Karpas-422 (cell line): ENCODE data around the gene USH2A. TPM values are rescaled to one million over a fixed set of nuclear protein-coding genes. Genes with fewer than 3 reads are reported as not detected.

Experiments used
- DNase-seq: peaks from one replicate; pipeline ENCODE4 v3.0.0-alpha.2; 2015
- H2AFZ ChIP-seq: fragments of 200-600 bp; sonication (generic); 2 replicates; pipeline ENCODE4 v1.6.1; 2014; ENCODE audit warnings: antibody characterized with exemption, low read length, mixed read lengths
- H3K27ac ChIP-seq: fragments of 200-600 bp; sonication (generic); 2 replicates; pipeline ENCODE4 v1.5.1; 2014; ENCODE audit warnings: mild to moderate bottlenecking, low read length, moderate library complexity
- H3K27me3 ChIP-seq: fragments of 200-600 bp; sonication (generic); 2 replicates; pipeline ENCODE4 v1.6.1; 2014; ENCODE audit warnings: low read length, mixed read lengths
- H3K36me3 ChIP-seq: fragments of 200-600 bp; sonication (generic); 2 replicates; pipeline ENCODE4 v1.6.1; 2014; ENCODE audit warnings: low read length, mixed read lengths; ENCODE audit not compliant: insufficient read depth
- H3K4me1 ChIP-seq: fragments of 200-600 bp; sonication (generic); 2 replicates; pipeline ENCODE4 v1.6.1; 2014; ENCODE audit warnings: mild to moderate bottlenecking, low read length, mixed read lengths
- H3K4me2 ChIP-seq: fragments of 200-600 bp; sonication (generic); 2 replicates; pipeline ENCODE4 v1.6.1; 2014; ENCODE audit warnings: low read length, low read depth, mild to moderate bottlenecking; ENCODE audit not compliant: poor library complexity, severe bottlenecking
- H3K4me3 ChIP-seq: fragments of 200-600 bp; sonication (generic); 2 replicates; pipeline ENCODE4 v1.5.1; 2014; ENCODE audit warnings: mild to moderate bottlenecking, antibody characterized with exemption, low read length, mixed read lengths
- H3K79me2 ChIP-seq: fragments of 200-600 bp; sonication (generic); 2 replicates; pipeline ENCODE4 v1.6.1; 2014; ENCODE audit warnings: mild to moderate bottlenecking, low read length, mixed read lengths
- H3K9ac ChIP-seq: fragments of 200-600 bp; sonication (generic); 2 replicates; pipeline ENCODE4 v1.6.0; 2014; ENCODE audit warnings: low read length
- H3K9me2 ChIP-seq: fragments of 200-600 bp; sonication (generic), shearing (Covaris generic); replicated peaks from 2 replicates; pipeline ENCODE4 v1.6.0; 2014; ENCODE audit warnings: mild to moderate bottlenecking, low read length, moderate library complexity; ENCODE audit not compliant: insufficient read depth
- H3K9me3 ChIP-seq: fragments of 300-700, 200-600 bp; sonication (generic); 2 replicates; pipeline ENCODE4 v1.6.1; 2014; ENCODE audit warnings: low read length, mixed read lengths
- H4K20me1 ChIP-seq: fragments of 200-600 bp; sonication (generic); 2 replicates; pipeline ENCODE4 v1.6.1; 2014; ENCODE audit warnings: mild to moderate bottlenecking, antibody characterized with exemption, low read length, low read depth; ENCODE audit not compliant: insufficient read depth
- total RNA-seq: library from RNA; depleted of rRNA; stranded (reverse); fragments of >200 nt; shearing (Covaris generic); gene quantifications from 2 replicates; pipeline ENCODE4 v1.2.3, GENCODE V29; 2014; ENCODE audit warnings: low replicate concordance

The USH2A gene
- total RNA-seq, 1 experiment from 2014 or later: not detected

- Histone ChIP-seq H4K20me1 (no peaks in the 10 kb centered on the region), H3K4me3 (no peak overlapping the region), H3K79me2 (no peaks in the 10 kb centered on the region), H3K9me2 (no peaks in the 10 kb centered on the region), H3K4me2 (no peak overlapping the region), H3K36me3 (no peaks in the 10 kb centered on the region), H3K27ac (no peak overlapping the region), H3K9me3 (no peaks in the 10 kb centered on the region), H3K27me3 (no peaks in the 10 kb centered on the region), H3K9ac (no peak overlapping the region), H3K4me1 (peaks cover 4% of the 10 kb centered on the region), H2AFZ (no peak overlapping the region)
- DNase-seq: no peak
Measured at GRCh38 chr1:216224233-216224632, 199.0 kb downstream of the USH2A start.

DNA sequence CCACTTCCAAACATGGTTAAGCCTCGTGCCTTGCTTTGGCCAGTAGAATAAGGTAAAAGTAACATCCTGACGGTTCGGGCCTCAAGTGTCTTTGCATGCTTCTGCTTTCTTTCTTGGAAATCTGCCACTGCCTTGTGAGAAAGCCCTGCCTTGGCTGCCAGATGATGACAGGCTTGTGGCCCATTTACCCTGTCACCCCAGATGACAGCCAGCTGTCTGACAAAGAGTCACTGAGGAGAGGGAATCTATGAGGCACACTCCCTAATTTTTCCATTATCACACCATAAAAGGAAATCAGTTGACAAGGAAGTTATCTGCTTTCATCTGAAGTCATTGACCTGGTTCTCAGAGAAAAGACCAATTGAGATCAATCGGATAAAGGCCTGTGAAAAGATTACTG is 199.8 kb downstream of the USH2A start:
- Histone ChIP-seq H3K36me3 (no peaks in the 10 kb centered on the region), H3K4me2 (no peak overlapping the region), H3K4me1 (peaks cover 4% of the 10 kb centered on the region), H3K9me3 (no peaks in the 10 kb centered on the region), H3K9me2 (no peaks in the 10 kb centered on the region), H3K79me2 (no peaks in the 10 kb centered on the region), H3K27me3 (no peaks in the 10 kb centered on the region), H3K4me3 (no peak overlapping the region), H4K20me1 (no peaks in the 10 kb centered on the region), H2AFZ (no peak overlapping the region), H3K27ac (no peak overlapping the region), H3K9ac (no peak overlapping the region)
- no peak for DNase-seq

DNA sequence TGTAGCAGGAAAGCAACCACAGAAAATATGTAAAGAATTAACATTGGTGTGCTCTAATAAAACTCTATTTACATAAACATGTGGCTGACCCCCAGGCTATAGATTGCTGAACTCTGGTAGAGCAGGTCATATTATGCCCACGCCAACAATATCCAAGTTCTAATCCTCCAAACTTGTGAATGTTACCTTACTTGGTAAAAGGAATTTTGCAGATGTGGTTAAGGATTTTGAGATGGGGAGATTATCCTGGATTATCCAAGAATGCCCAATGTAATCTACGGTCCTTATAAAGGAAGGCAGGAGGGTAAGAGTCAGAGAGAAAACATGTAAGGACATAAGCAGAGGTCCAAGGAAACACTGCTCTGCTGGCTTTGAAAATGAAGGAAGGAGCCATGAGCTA is 201.0 kb downstream of the USH2A start:
- H3K4me1 ChIP-seq: peaks cover 4% of the 10 kb centered on the region
- no peaks in the 10 kb centered on the region for H3K36me3 ChIP-seq
- no peaks in the 10 kb centered on the region for H3K79me2 ChIP-seq
- no peak overlapping the region for H2AFZ ChIP-seq
- H3K9me3 ChIP-seq: no peaks in the 10 kb centered on the region
- H4K20me1 ChIP-seq: no peaks in the 10 kb centered on the region
- no peaks in the 10 kb centered on the region for H3K27me3 ChIP-seq
- H3K9ac ChIP-seq: no peak overlapping the region
- no peaks in the 10 kb centered on the region for H3K9me2 ChIP-seq
- H3K4me3 ChIP-seq: no peak overlapping the region
- no peak for DNase-seq
- no peak overlapping the region for H3K27ac ChIP-seq
- H3K4me2 ChIP-seq: no peak overlapping the region

GRCh38 chr1:216221260-216221700 is 202.0 kb downstream of the USH2A start:
- peak overlapping the region; percentile 66 for H3K4me2 ChIP-seq
- no peaks in the 10 kb centered on the region for H3K36me3 ChIP-seq
- no peaks in the 10 kb centered on the region for H4K20me1 ChIP-seq
- peak overlapping the region; percentile 71 for H3K4me3 ChIP-seq
- H3K27me3 ChIP-seq: no peaks in the 10 kb centered on the region
- H3K9me2 ChIP-seq: no peaks in the 10 kb centered on the region
- no peak overlapping the region for H3K27ac ChIP-seq
- H2AFZ ChIP-seq: peak overlapping the region; percentile 95
- no peaks in the 10 kb centered on the region for H3K79me2 ChIP-seq
- H3K9me3 ChIP-seq: no peaks in the 10 kb centered on the region
- peak overlapping the region; percentile 60 for H3K9ac ChIP-seq
- DNase-seq: peak; percentile 85
- H3K4me1 ChIP-seq: peaks cover 4% of the 10 kb centered on the region

DNA sequence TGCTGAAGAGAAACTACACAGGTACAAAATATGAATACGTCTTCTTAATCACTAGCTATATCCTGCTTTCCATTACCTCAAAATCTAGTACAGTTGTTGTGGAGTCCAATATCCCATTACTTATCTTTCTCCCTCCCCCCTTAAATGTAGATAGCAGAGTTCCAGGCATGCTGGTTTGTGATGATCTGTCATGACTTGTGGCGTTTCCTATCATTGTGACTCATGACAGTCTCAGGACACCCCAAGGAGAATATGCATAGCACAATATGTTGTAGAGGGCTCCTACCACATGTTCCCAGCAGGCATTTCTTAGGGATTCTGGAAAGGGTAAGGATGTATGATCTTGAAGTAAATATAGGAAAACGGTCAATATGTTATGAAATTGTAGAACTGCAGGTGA is 206.9 kb downstream of the USH2A start:
- H3K9me3 ChIP-seq: no peaks in the 10 kb centered on the region

GRCh38 chr1:216215169-216215568 is 208.1 kb downstream of the USH2A start:
- H3K79me2 ChIP-seq: no peaks in the 10 kb centered on the region
- DNase-seq: no peak
- H3K27ac ChIP-seq: no peak overlapping the region
- no peak overlapping the region for H3K4me3 ChIP-seq
- H3K27me3 ChIP-seq: no peaks in the 10 kb centered on the region
- H3K9ac ChIP-seq: no peak overlapping the region
- H3K4me2 ChIP-seq: no peak overlapping the region
- no peaks in the 10 kb centered on the region for H3K9me2 ChIP-seq
- no peak overlapping the region for H2AFZ ChIP-seq
- H3K4me1 ChIP-seq: no peaks in the 10 kb centered on the region
- no peaks in the 10 kb centered on the region for H4K20me1 ChIP-seq
- H3K9me3 ChIP-seq: no peaks in the 10 kb centered on the region
- H3K36me3 ChIP-seq: no peaks in the 10 kb centered on the region

More for the DNA sequence above, 206.9 kb downstream of the USH2A start:
- Histone ChIP-seq H3K27ac (no peak overlapping the region), H3K4me2 (no peak overlapping the region), H3K9me2 (no peaks in the 10 kb centered on the region), H3K79me2 (no peaks in the 10 kb centered on the region), H3K9ac (no peak overlapping the region), H3K36me3 (no peaks in the 10 kb centered on the region), H3K4me3 (no peak overlapping the region), H3K27me3 (no peaks in the 10 kb centered on the region), H3K4me1 (peaks cover under 1% of the 10 kb centered on the region; the same call in 1 of the 2 replicates), H4K20me1 (no peaks in the 10 kb centered on the region), H2AFZ (no peak overlapping the region)
- DNase-seq: no peak

- H3K79me2 ChIP-seq: no peaks in the 10 kb centered on the region
- H3K4me2 ChIP-seq: no peak overlapping the region
- H3K27me3 ChIP-seq: no peaks in the 10 kb centered on the region
- no peaks in the 10 kb centered on the region for H3K4me1 ChIP-seq
- H2AFZ ChIP-seq: no peak overlapping the region
- H3K27ac ChIP-seq: no peak overlapping the region
- no peak overlapping the region for H3K9ac ChIP-seq
- H4K20me1 ChIP-seq: no peaks in the 10 kb centered on the region
- no peaks in the 10 kb centered on the region for H3K9me3 ChIP-seq
- H3K4me3 ChIP-seq: no peak overlapping the region
- no peak for DNase-seq
- H3K36me3 ChIP-seq: no peaks in the 10 kb centered on the region
- no peaks in the 10 kb centered on the region for H3K9me2 ChIP-seq
Measured at GRCh38 chr1:216212826-216213225, 210.4 kb downstream of the USH2A start.

DNA sequence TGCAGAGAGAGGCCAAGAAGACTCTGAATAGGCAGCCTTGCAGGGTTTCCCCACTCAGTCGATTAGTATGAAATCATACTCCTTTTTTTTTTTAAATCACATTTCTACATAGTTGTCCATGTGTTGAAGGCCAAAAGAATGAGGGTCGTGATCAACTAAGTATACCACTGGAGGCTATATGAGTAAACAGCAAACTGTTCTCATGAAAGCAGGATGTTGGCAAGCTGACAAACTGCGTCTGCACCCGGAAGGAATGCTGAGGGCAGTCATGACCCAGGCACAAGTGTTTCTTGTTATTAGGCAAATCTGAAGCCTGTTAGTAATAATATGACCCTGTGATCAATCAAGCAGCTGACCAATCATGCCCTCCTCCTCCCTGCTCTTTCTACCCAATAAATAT is 213.2 kb downstream of the USH2A start:
- no peaks in the 10 kb centered on the region for H3K27me3 ChIP-seq
- H3K9ac ChIP-seq: no peak overlapping the region
- DNase-seq: no peak
- H3K79me2 ChIP-seq: no peaks in the 10 kb centered on the region
- no peak overlapping the region for H3K27ac ChIP-seq
- no peak overlapping the region for H3K4me2 ChIP-seq
- H3K4me1 ChIP-seq: no peaks in the 10 kb centered on the region
- H3K9me2 ChIP-seq: no peaks in the 10 kb centered on the region
- H3K4me3 ChIP-seq: no peak overlapping the region
- H3K36me3 ChIP-seq: no peaks in the 10 kb centered on the region
- H2AFZ ChIP-seq: no peak overlapping the region
- H4K20me1 ChIP-seq: no peaks in the 10 kb centered on the region
- no peaks in the 10 kb centered on the region for H3K9me3 ChIP-seq

- H2AFZ ChIP-seq: no peak overlapping the region
- no peak overlapping the region for H3K4me3 ChIP-seq
- no peaks in the 10 kb centered on the region for H3K79me2 ChIP-seq
- H3K4me2 ChIP-seq: no peak overlapping the region
- no peaks in the 10 kb centered on the region for H3K9me2 ChIP-seq
- no peaks in the 10 kb centered on the region for H3K36me3 ChIP-seq
- no peaks in the 10 kb centered on the region for H3K9me3 ChIP-seq
- no peak for DNase-seq
- no peaks in the 10 kb centered on the region for H3K27me3 ChIP-seq
- H3K9ac ChIP-seq: no peak overlapping the region
- no peaks in the 10 kb centered on the region for H3K4me1 ChIP-seq
- H3K27ac ChIP-seq: no peak overlapping the region
- no peaks in the 10 kb centered on the region for H4K20me1 ChIP-seq
Measured at GRCh38 chr1:216209125-216209524, 214.1 kb downstream of the USH2A start.
